GM12878 (cell line): Measurements from ENCODE around the gene SPATS2L. TPM values are rescaled to one million over a fixed set of nuclear protein-coding genes. Genes with fewer than 3 reads are reported as not detected.
A peak's percentile ranks its signal among the peaks of the same experiment; 100 is the strongest.

Source experiments
- ATAC-seq: fragments of 200-7000 bp; cut with Tn5 transposase; 3 replicates; pipeline ENCODE4 v1.9.1; 2020; ENCODE audit warnings: mild to moderate bottlenecking, moderate library complexity
- BruUV-seq: library from RNA; stranded (reverse); fragments of 400-500 nt; replicated peaks from 2 replicates; lab custom pipeline; 2021; lab: Mats Ljungman, UMichigan
- CTCF ChIA-PET: fragments of 300-600 bp; sonication (Branson Sonifier 250); formaldehyde crosslinking; extraction: SDS; loops from one replicate; lab custom pipeline; 2021; ENCODE audit warnings: inconsistent platforms; lab: Yijun Ruan, JAX
- POLR2A ChIA-PET: fragments of 350-600 bp; formaldehyde crosslinking; extraction: SDS; loops from one replicate; lab custom pipeline; 2021; ENCODE audit warnings: inconsistent platforms; lab: Charles Lee
- RAD21 ChIA-PET: fragments of 300-600 bp; sonication (Branson Sonifier 250); formaldehyde crosslinking; loops from one replicate; lab custom pipeline; 2023; ENCODE audit warnings: antibody characterized with exemption; ENCODE audit not compliant: unreplicated experiment; lab: Charles Lee
- SMC1A ChIA-PET: fragments of 300-600 bp; sonication (Branson Sonifier 250); formaldehyde crosslinking; loops from one replicate; lab custom pipeline; 2023; ENCODE audit not compliant: unreplicated experiment, uncharacterized antibody; lab: Charles Lee
- DNase-seq: peaks from one replicate; pipeline ENCODE4 v3.0.0-alpha.2; 2011; ENCODE audit warnings: low read depth, low spot score
- FAIRE-seq: peaks from 3 replicates; lab custom pipeline; 2011; peaks lifted over from hg19 to GRCh38; lab: Jason Lieb, UNC
- H2AFZ ChIP-seq: 2 replicates; pipeline ENCODE4 v1.6.0; 2011; ENCODE audit warnings: low read depth, low read length, control low read depth; ENCODE audit not compliant: control insufficient read depth
- H3K27ac ChIP-seq: 2 replicates; pipeline ENCODE4 v1.5.1; 2011; ENCODE audit warnings: control low read depth; ENCODE audit not compliant: control insufficient read depth, insufficient read depth
- H3K27me3 ChIP-seq, 2 experiments: replicated peaks in 1 of 2; 2 replicates each; pipeline versions ENCODE4 v1.6.0 to v1.6.1; 2011; ENCODE audit warnings: low read length in 1 of 2; ENCODE audit not compliant: control insufficient read depth in 2 of 2, insufficient read depth in 2 of 2
- H3K36me3 ChIP-seq, 2 experiments: 2 replicates each; pipeline ENCODE4 v1.5.1; 2011; ENCODE audit warnings: low read length in 1 of 2; ENCODE audit not compliant: control insufficient read depth in 2 of 2, insufficient read depth in 2 of 2
- H3K4me1 ChIP-seq: 2 replicates; pipeline ENCODE4 v1.6.1; 2011; ENCODE audit warnings: mild to moderate bottlenecking, low read length, moderate library complexity, mixed read lengths; ENCODE audit not compliant: control insufficient read depth, insufficient read depth
- H3K4me2 ChIP-seq: 2 replicates; pipeline ENCODE4 v1.6.0; 2011; ENCODE audit warnings: control low read depth; ENCODE audit not compliant: control insufficient read depth, insufficient read depth
- H3K4me3 ChIP-seq: fragments of 200-600 bp; sonication (generic); 2 replicates; pipeline ENCODE4 v1.5.1; 2016
- H3K79me2 ChIP-seq: 2 replicates; pipeline ENCODE4 v1.6.0; 2011; ENCODE audit warnings: low read length; ENCODE audit not compliant: control insufficient read depth, insufficient read depth
- H3K9ac ChIP-seq: 2 replicates; pipeline ENCODE4 v1.8.0; 2011; ENCODE audit warnings: low read length, control low read depth, mixed read lengths; ENCODE audit not compliant: control insufficient read depth, insufficient read depth
- H3K9me3 ChIP-seq: replicated peaks from 3 replicates; pipeline ENCODE4 v1.5.1; 2011; ENCODE audit warnings: mild to moderate bottlenecking, low read length; ENCODE audit not compliant: control insufficient read depth, insufficient read depth
- H4K20me1 ChIP-seq: 2 replicates; pipeline ENCODE4 v1.6.0; 2011; ENCODE audit not compliant: control insufficient read depth, insufficient read depth
- BCLAF1 ChIP-seq: fragments of 450-650 bp; IDR thresholded peaks from 2 replicates; pipeline ENCODE4 v1.6.1; 2017; ENCODE audit warnings: antibody characterized with exemption, mild to moderate bottlenecking, moderate library complexity
- BRCA1 ChIP-seq: IDR thresholded peaks from 2 replicates; pipeline ENCODE4 v1.6.1; 2011; ENCODE audit warnings: low read depth, low read length, improper control_type of control experiment
- CBX3 ChIP-seq: fragments of 200-600 bp; sonication (generic); IDR thresholded peaks from 2 replicates; pipeline ENCODE4 v1.6.1; 2016; ENCODE audit warnings: low read depth, borderline replicate concordance
- CBX5 ChIP-seq: sonication (generic); IDR thresholded peaks from 2 replicates; pipeline ENCODE4 v1.6.1; 2016; ENCODE audit warnings: low read depth, moderate library complexity, mild to moderate bottlenecking, inconsistent platforms
- CREM ChIP-seq: IDR thresholded peaks from 2 replicates; pipeline ENCODE4 v1.6.1; 2014; ENCODE audit warnings: antibody characterized with exemption, low read depth
- E2F4 ChIP-seq: IDR thresholded peaks from 2 replicates; pipeline ENCODE4 v1.6.1; 2012; ENCODE audit warnings: low read depth, low read length, improper control_type of control experiment
- FOS ChIP-seq: IDR thresholded peaks from 3 replicates; pipeline ENCODE4 v1.6.1; 2011; ENCODE audit warnings: borderline replicate concordance; ENCODE audit not compliant: insufficient read length; ENCODE audit errors: extremely low read depth
- MEF2A ChIP-seq: IDR thresholded peaks from 2 replicates; pipeline ENCODE4 v1.6.1; 2011; ENCODE audit warnings: low read depth, mild to moderate bottlenecking, low read length, moderate library complexity; ENCODE audit not compliant: insufficient read depth
- MTA3 ChIP-seq: IDR thresholded peaks from 2 replicates; pipeline ENCODE4 v1.6.1; 2012; ENCODE audit warnings: low read length, inconsistent platforms, borderline replicate concordance
- NR2F1 ChIP-seq: fragments of 450-650 bp; conservative IDR thresholded peaks from 2 replicates; pipeline ENCODE4 v1.6.1; 2017; ENCODE audit warnings: mild to moderate bottlenecking
- POLR2A ChIP-seq: IDR thresholded peaks from 2 replicates; pipeline ENCODE4 v1.6.1; 2011; ENCODE audit warnings: low read depth, mild to moderate bottlenecking, low read length
- RB1 ChIP-seq: fragments of 450-650 bp; formaldehyde crosslinking; IDR thresholded peaks from 2 replicates; pipeline ENCODE4 v1.6.1; 2017; ENCODE audit warnings: mild to moderate bottlenecking, borderline replicate concordance
- TARDBP ChIP-seq: IDR thresholded peaks from 2 replicates; pipeline ENCODE4 v1.6.1; 2016; ENCODE audit warnings: borderline replicate concordance
- TBL1XR1 ChIP-seq: IDR thresholded peaks from 2 replicates; pipeline ENCODE4 v1.6.1; 2012; ENCODE audit warnings: low read depth, low read length, improper control_type of control experiment
- YBX1 ChIP-seq: fragments of 450-650 bp; IDR thresholded peaks from 2 replicates; pipeline ENCODE4 v1.6.1; 2016; ENCODE audit warnings: antibody characterized with exemption
- ZBTB4 ChIP-seq: fragments of 450-650 bp; formaldehyde crosslinking; IDR thresholded peaks from 2 replicates; pipeline ENCODE4 v1.4.0; 2022; ENCODE audit warnings: mild to moderate bottlenecking, moderate library complexity
- ZNF622 ChIP-seq: fragments of 450-650 bp; IDR thresholded peaks from 2 replicates; pipeline ENCODE4 v1.6.1; 2017; ENCODE audit warnings: mild to moderate bottlenecking, inconsistent platforms
- ZSCAN29 ChIP-seq: fragments of 450-650 bp; IDR thresholded peaks from 2 replicates; pipeline ENCODE4 v1.6.1; 2017; ENCODE audit warnings: mild to moderate bottlenecking, moderate library complexity
- WGBS: methylation state at CpG from one replicate; pipeline ENCODE4 v1.1.6; 2016; ENCODE audit warnings: low lambda C conversion rate; ENCODE audit not compliant: insufficient replicate concordance, insufficient coverage; ENCODE audit errors: missing lambda C conversion rate; 5-methylcytosine and 5-hydroxymethylcytosine counted together
- in situ Hi-C: fragments of 300-500 bp; cut with MboI; formaldehyde crosslinking; loops from 9 replicates; pipeline ENCODE4 v1.14.3; 2018; ENCODE audit warnings: mixed read lengths
- intact Hi-C: fragments of 100-400 bp; cut with micrococcal nuclease; formaldehyde crosslinking; loops from one replicate; pipeline ENCODE4 v1.14.2; 2022; ENCODE audit not compliant: unreplicated experiment
- polyA plus RNA-seq, 11 experiments: library from polyadenylated mRNA; depleted of rRNA in 4 of 11; unstranded in 6 of 11; stranded (reverse) in 5 of 11; fragments of >200 nt; fragmentation: Nextera tagmentation in 4 of 11; fragmentation: Illumina TruSeq in 1 of 11; extraction: Ambion mirVana in 4 of 11; extraction: Trizol in 1 of 11; gene quantifications; 1 replicate in 1 of 11; 2 replicates in 10 of 11; pipeline versions ENCODE4 v1.2.1 to v1.2.3, GENCODE V29; 2011 to 2016; ENCODE audit warnings: inconsistent platforms in 2 of 11, missing spikeins in 2 of 11, low read depth in 1 of 11
- total RNA-seq, 4 experiments: library from RNA; depleted of rRNA in 3 of 4; stranded (reverse); fragments of >200 nt in 3 of 4; fragmentation: Illumina TruSeq in 1 of 4; extraction: Trizol in 1 of 4; gene quantifications; 2 replicates each; pipeline versions ENCODE4 v1.2.1 to v1.2.3, GENCODE V29; 2013 to 2021

The SPATS2L gene
- total and polyA plus RNA-seq, 10 of the 15 experiments (the other 5 are each of a cell fraction or from before 2014, with no cell fraction given), result 5.2 to 30.0 (median 20.1) TPM

- TF ChIP-seq CBX3, result no peak
- TF ChIP-seq BCLAF1, result no peak
- TF ChIP-seq RB1, result no peak
- TF ChIP-seq TARDBP, result no peak
- no peak for TF ChIP-seq BRCA1
- no peak for TF ChIP-seq ZNF622
- no peak for TF ChIP-seq ZBTB4 (CRISPR knock-in tag)
- TF ChIP-seq ZSCAN29, result no peak
- no peak for TF ChIP-seq CBX5
- TF ChIP-seq POLR2A, result no peak
- TF ChIP-seq MEF2A, result no peak
- no peak for TF ChIP-seq FOS
- no peak for TF ChIP-seq YBX1
- TF ChIP-seq MTA3, result no peak
- TF ChIP-seq TBL1XR1, result no peak
- no peak for TF ChIP-seq E2F4
- TF ChIP-seq NR2F1, result no peak
- no peak for TF ChIP-seq CREM
- no peaks in the 10 kb centered on the region for H4K20me1 ChIP-seq
- CTCF ChIA-PET, result no interaction called here
- in situ Hi-C loops (no loop called here), intact Hi-C loops (no loop called here)
- POLR2A ChIA-PET, result no interaction called here
- no TSS peak for BruUV-seq
- H3K79me2 ChIP-seq, result peaks cover 3% of the 10 kb centered on the region
- peak overlapping the region; percentile 15; the same call in 1 of the 2 replicates for H3K4me2 ChIP-seq
- no peaks in the 10 kb centered on the region for H3K36me3 ChIP-seq
- peaks cover 34% of the 10 kb centered on the region for H3K4me1 ChIP-seq
- no peak overlapping the region for H3K9ac ChIP-seq
- H2AFZ ChIP-seq, result peak overlapping the region; percentile 54
- H3K9me3 ChIP-seq, result peaks cover 1% of the 10 kb centered on the region; the same call in 2 of the 3 replicates
- ATAC-seq, result peak; percentile 15; the same call in 2 of the 3 replicates
- no peak for FAIRE-seq
- SMC1A ChIA-PET, result interaction anchor here (1.2 to 1.5 kb wide), 2 partner anchors 9 to 43 kb away, joined by 3 to 5 read pairs; no protein-coding TSS in a partner anchor
- no peaks in the 10 kb centered on the region for H3K27me3 ChIP-seq
- H3K27ac ChIP-seq, result no peak overlapping the region; the same call in 1 of the 2 replicates
- H3K4me3 ChIP-seq, result no peak overlapping the region
- DNase-seq, result no peak
- RAD21 ChIA-PET, result interaction anchor here (0.8 kb wide), 1 partner anchor 43 kb away, joined by 3 read pairs; no protein-coding TSS in a partner anchor
- WGBS, result 38% methylated on average over 5 of the region's 5 CpGs
Observed at GRCh38 chr2:200380833-200381542, 74.5 kb downstream of the SPATS2L start.
